ENCODE data around the gene TIMM44. TPM values are rescaled to one million over a fixed set of nuclear protein-coding genes. Genes with fewer than 3 reads are reported as not detected.
"Not testable (repeated sequence)": the region's sequence is repeated elsewhere in the genome, so short reads cannot be mapped to it uniquely, and the experiment has no call there.

Gene TIMM44
- total RNA-seq, 2 experiments from 2014 or later: 66.5 to 68.5 TPM

DNA sequence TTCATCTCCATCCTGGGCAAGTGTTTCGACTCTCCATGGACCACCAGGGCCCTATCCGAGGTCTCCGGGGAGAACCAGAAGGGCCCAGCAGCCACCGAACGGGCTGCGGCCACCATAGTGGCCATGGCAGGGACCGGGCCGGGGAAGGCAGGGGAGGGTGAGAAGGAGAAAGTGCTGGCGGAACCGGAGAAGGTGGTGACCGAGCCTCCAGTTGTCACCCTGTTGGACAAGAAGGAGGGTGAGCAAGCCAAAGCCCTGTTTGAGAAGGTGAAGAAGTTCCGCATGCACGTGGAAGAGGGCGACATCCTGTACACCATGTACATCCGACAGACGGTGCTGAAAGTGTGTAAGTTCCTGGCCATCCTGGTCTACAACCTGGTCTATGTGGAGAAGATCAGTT lies 44.5 kb downstream of the TIMM44 start:
- Mint-ChIP-seq H3K27me3 (peaks cover 8% of the 10 kb centered on the region), H3K4me3 (no peak overlapping the region), H3K9me3 (peaks cover 2% of the 10 kb centered on the region), H3K27ac (no peak overlapping the region), H3K36me3 (peaks cover 3% of the 10 kb centered on the region), H3K4me1 (ENCODE audit: low read depth) (peaks cover 5% of the 10 kb centered on the region)
- POLR2A ChIA-PET: no interaction called here
- DNase-seq: no peak
- CTCF ChIA-PET: interaction anchor here (1.0 to 4.0 kb wide), 4 partner anchors 29 to 331 kb away, joined by 3 to 8 read pairs (median 6); partner anchors contain the start of gene TIMM44
- intact Hi-C loops (cut with micrococcal nuclease): no loop called here

GRCh38 chr19:7897292-7897691 lies 46.2 kb downstream of the TIMM44 start:
- Mint-ChIP-seq H3K4me1 (ENCODE audit: low read depth) (no peaks in the 10 kb centered on the region), H3K27ac (no peak overlapping the region), H3K9me3 (no peaks in the 10 kb centered on the region), H3K4me3 (no peak overlapping the region), H3K27me3 (peaks cover 5% of the 10 kb centered on the region), H3K36me3 (no peaks in the 10 kb centered on the region)
- intact Hi-C loops (cut with micrococcal nuclease): no loop called here
- ChIA-PET CTCF (interaction anchor here (1.0 kb wide), 1 partner anchor 213 kb away, joined by 3 read pairs; no protein-coding TSS in a partner anchor), POLR2A (no interaction called here)
- no peak for DNase-seq

GRCh38 chr19:7895565-7895964 lies 47.9 kb downstream of the TIMM44 start:
- Mint-ChIP-seq H3K27me3 (peaks cover 7% of the 10 kb centered on the region), H3K36me3 (no peaks in the 10 kb centered on the region), H3K9me3 (no peaks in the 10 kb centered on the region), H3K4me1 (ENCODE audit: low read depth) (no peaks in the 10 kb centered on the region), H3K27ac (no peak overlapping the region), H3K4me3 (no peak overlapping the region)
- POLR2A ChIA-PET: no interaction called here
- DNase-seq: no peak
- intact Hi-C loops (cut with micrococcal nuclease): no loop called here
- CTCF ChIA-PET: no interaction called here

DNA sequence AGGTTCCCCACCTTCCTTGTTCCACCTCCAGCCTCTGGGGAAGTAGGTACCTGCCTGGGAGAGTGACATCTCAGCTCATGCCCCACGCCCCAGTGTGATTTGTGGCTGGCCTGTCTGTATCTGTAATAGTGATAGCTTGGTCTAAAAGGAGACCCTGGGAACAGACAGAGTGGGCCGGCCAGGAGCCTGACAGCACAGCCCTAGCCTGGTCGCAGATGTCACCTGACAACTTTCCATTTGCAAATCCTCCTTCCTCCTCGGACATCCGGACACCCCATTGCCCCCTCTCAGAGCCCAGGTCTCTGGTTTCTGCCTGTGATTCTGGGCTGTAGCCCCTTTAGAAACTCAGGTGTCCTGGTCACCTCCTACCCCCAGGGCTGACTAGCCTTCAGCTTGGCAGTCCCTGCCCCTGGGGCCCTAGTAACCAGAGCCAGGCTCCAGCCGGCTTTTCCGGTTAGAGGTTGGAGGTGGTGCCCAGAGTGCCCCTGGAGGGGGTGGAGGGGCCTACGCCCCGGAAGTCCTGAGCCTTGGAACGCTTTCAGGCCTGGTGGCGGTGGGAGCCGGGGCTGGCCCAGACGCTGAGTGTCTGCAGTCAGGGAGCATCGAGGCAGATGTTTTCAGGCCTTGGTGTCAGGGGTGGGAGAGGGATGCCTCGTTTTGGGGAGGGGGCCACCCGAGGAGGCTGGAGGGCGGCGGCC lies 48.7 kb downstream of the TIMM44 start:
- POLR2A ChIA-PET: no interaction called here
- H3K27me3 Mint-ChIP-seq: peaks cover 7% of the 10 kb centered on the region
- intact Hi-C loops (cut with micrococcal nuclease): no loop called here
- no peak for DNase-seq
- CTCF ChIA-PET: no interaction called here
- no peaks in the 10 kb centered on the region for H3K9me3 Mint-ChIP-seq
- no peaks in the 10 kb centered on the region for H3K36me3 Mint-ChIP-seq
- no peak overlapping the region for H3K27ac Mint-ChIP-seq
- H3K4me1 Mint-ChIP-seq (ENCODE audit: low read depth): no peaks in the 10 kb centered on the region
- H3K4me3 Mint-ChIP-seq: no peak overlapping the region

- peaks cover 10% of the 10 kb centered on the region for H3K27me3 Mint-ChIP-seq
- H3K4me3 Mint-ChIP-seq; H3K27ac Mint-ChIP-seq; H3K9me3 Mint-ChIP-seq; H3K4me1 Mint-ChIP-seq (ENCODE audit: low read depth); DNase-seq; H3K36me3 Mint-ChIP-seq; intact Hi-C loops (cut with micrococcal nuclease): not testable (repeated sequence)
- CTCF ChIA-PET: interaction anchor here (1.2 kb wide), 1 partner anchor 25 kb away, joined by 4 read pairs; no protein-coding TSS in a partner anchor
- POLR2A ChIA-PET: interaction anchor here (0.6 kb wide), 1 partner anchor 11 kb away, joined by 5 read pairs; no protein-coding TSS in a partner anchor
Measured at GRCh38 chr19:7893362-7894101, 49.9 kb downstream of the TIMM44 start.

- Mint-ChIP-seq H3K4me1 (ENCODE audit: low read depth) (no peaks in the 10 kb centered on the region), H3K4me3 (no peak overlapping the region), H3K27me3 (peaks cover 7% of the 10 kb centered on the region), H3K9me3 (no peaks in the 10 kb centered on the region), H3K27ac (no peak overlapping the region), H3K36me3 (no peaks in the 10 kb centered on the region)
- CTCF ChIA-PET: interaction anchor here (1.3 kb wide), 1 partner anchor 20 kb away, joined by 3 read pairs; no protein-coding TSS in a partner anchor
- no peak for DNase-seq
- POLR2A ChIA-PET: no interaction called here
- intact Hi-C loops (cut with micrococcal nuclease): no loop called here
Measured at GRCh38 chr19:7888826-7889217, 54.6 kb downstream of the TIMM44 start.

DNA sequence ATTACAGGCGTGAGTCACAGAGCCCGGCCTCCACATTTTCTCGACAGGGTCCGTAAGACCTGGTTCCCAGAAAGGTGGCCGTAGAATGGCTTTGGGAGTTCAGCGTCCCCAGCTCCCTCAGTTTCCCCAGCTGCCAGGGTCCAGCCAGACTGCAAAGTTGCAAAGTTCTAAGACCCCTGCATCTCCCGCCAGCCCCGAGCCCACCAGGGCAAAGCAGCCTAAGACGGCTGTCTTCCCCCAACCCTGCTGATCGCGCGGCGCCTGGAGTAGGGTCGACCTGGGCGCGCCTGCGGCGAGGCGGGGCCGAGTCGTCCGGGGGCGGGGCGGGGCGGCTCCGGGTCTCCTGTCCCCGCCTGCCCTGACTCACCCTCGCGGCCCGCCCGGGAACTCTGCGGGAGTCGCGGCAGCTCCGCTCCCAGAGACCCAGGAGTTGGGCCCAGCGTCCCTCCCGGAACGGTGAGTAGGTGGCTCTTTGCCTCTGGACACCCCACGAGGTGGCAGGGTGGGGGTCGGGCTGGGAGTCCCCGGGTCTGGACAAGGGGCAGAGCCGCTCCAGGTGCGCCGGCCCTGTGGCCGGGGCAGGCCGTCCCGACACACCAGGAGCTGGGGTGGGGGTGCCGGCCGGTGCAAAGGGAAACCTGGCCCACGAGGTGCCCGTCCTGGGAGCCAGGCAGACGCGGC lies 55.2 kb downstream of the TIMM44 start, which contains the start of gene LRRC8E:
Gene LRRC8E (plus strand): TSS at position 366 of the 681 bp plus-strand sequence. CDS start 7,094 bp downstream, outside the sequence.
- peaks cover 7% of the 10 kb centered on the region for H3K27me3 Mint-ChIP-seq
- CTCF ChIA-PET: interaction anchor here (1.0 to 1.3 kb wide), 2 partner anchors 15 to 19 kb away, joined by 3 to 4 read pairs; partner anchors contain the start of gene MAP2K7
- H3K9me3 Mint-ChIP-seq: no peaks in the 10 kb centered on the region

GRCh38 chr19:7887408-7888144 lies 55.9 kb downstream of the TIMM44 start:
- H3K27me3 Mint-ChIP-seq: peaks cover 7% of the 10 kb centered on the region
- no peak overlapping the region for H3K27ac Mint-ChIP-seq
- no peaks in the 10 kb centered on the region for H3K36me3 Mint-ChIP-seq
- ChIA-PET POLR2A (no interaction called here), CTCF (interaction anchor here (1.0 to 3.1 kb wide), 2 partner anchors 16 to 19 kb away, joined by 4 to 7 read pairs; partner anchors contain the start of gene MAP2K7)
- H3K9me3 Mint-ChIP-seq: no peaks in the 10 kb centered on the region
- DNase-seq: no peak
- H3K4me3 Mint-ChIP-seq: no peak overlapping the region
- intact Hi-C loops (cut with micrococcal nuclease): no loop called here
- no peaks in the 10 kb centered on the region for H3K4me1 Mint-ChIP-seq (ENCODE audit: low read depth)

More for the DNA sequence above, 55.2 kb downstream of the TIMM44 start, which contains the start of gene LRRC8E:
- Mint-ChIP-seq H3K4me1 (ENCODE audit: low read depth) (no peaks in the 10 kb centered on the region), H3K27ac (no peak within 1 kb of the TSS), H3K36me3 (no peaks in the 10 kb centered on the region), H3K4me3 (no peak within 1 kb of the TSS)
- peak; percentile 53 for DNase-seq
- POLR2A ChIA-PET: no interaction called here
- intact Hi-C loops (cut with micrococcal nuclease): no loop called here

GRCh38 chr19:7885818-7886217 lies 57.6 kb downstream of the TIMM44 start:
- H3K27me3 Mint-ChIP-seq: peaks cover 7% of the 10 kb centered on the region
- ChIA-PET CTCF (interaction anchor here (3.1 kb wide), 1 partner anchor 17 kb away, joined by 7 read pairs; no protein-coding TSS in a partner anchor), POLR2A (no interaction called here)
- H3K9me3 Mint-ChIP-seq: peaks cover 2% of the 10 kb centered on the region
- intact Hi-C loops (cut with micrococcal nuclease): no loop called here
- DNase-seq: no peak
- H3K27ac Mint-ChIP-seq: no peak overlapping the region
- H3K4me3 Mint-ChIP-seq: no peak overlapping the region
- H3K4me1 Mint-ChIP-seq (ENCODE audit: low read depth): no peaks in the 10 kb centered on the region
- no peaks in the 10 kb centered on the region for H3K36me3 Mint-ChIP-seq

DNA sequence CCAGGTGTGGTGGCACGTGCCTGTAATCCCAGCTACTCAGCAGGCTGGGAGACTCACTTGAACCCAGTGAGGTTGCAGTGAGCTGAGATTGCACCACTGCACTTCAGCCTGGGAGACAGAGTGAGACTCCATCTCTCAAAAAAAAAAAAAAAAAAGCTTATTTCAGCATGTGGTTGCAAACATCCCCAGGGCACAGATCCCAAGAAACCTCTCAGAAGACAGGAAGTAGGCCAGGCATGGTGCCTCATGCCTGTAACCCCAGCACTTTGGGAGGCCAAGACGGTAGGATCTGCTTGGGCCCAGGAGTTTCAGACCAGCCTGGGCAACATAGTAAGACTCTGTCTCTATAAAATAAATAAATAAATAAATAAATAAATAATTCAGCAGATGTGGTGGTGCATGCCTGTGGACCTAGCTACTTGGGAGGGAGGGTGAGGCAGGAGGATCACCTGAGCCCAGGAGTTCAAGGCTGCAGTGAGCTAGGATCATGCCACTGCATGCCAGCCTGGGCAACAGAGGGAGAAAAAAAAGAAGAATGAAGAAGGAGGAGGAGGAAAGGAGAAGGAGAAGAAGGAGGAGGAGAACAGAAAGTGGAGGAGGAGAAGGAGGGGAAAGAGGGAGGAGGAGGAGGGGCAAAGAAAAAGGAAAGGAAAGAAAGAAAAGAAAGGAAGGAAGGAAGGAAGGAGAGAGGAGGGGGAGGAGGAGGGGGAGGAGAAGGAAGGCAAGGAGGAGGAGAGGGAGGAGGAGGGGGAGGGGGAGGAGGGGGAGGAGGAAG lies 59.5 kb downstream of the TIMM44 start:
- ChIA-PET POLR2A (no interaction called here), CTCF (interaction anchor here (2.6 kb wide), 1 partner anchor 15 kb away, joined by 9 read pairs; no protein-coding TSS in a partner anchor)
- no peak overlapping the region for H3K27ac Mint-ChIP-seq
- no peaks in the 10 kb centered on the region for H3K4me1 Mint-ChIP-seq (ENCODE audit: low read depth)
- peaks cover 2% of the 10 kb centered on the region for H3K9me3 Mint-ChIP-seq
- intact Hi-C loops (cut with micrococcal nuclease): no loop called here
- H3K4me3 Mint-ChIP-seq: no peak overlapping the region
- H3K36me3 Mint-ChIP-seq: no peaks in the 10 kb centered on the region
- H3K27me3 Mint-ChIP-seq: peaks cover 6% of the 10 kb centered on the region
- no peak for DNase-seq

GRCh38 chr19:7883105-7883504 lies 60.4 kb downstream of the TIMM44 start:
- no peak for DNase-seq
- Mint-ChIP-seq H3K27me3 (peaks cover 3% of the 10 kb centered on the region), H3K4me1 (ENCODE audit: low read depth) (no peaks in the 10 kb centered on the region), H3K9me3 (peaks cover 2% of the 10 kb centered on the region), H3K36me3 (no peaks in the 10 kb centered on the region), H3K27ac (no peak overlapping the region), H3K4me3 (no peak overlapping the region)
- intact Hi-C loops (cut with micrococcal nuclease): no loop called here
- ChIA-PET CTCF (interaction anchor here (0.6 to 2.6 kb wide), 2 partner anchors 14 to 781 kb away, joined by 5 to 9 read pairs; no protein-coding TSS in a partner anchor), POLR2A (no interaction called here)
